K562 (cell line): ENCODE data around the gene LSS. TPM values are rescaled to one million over a fixed set of nuclear protein-coding genes. Genes with fewer than 3 reads are reported as not detected.
A peak's percentile ranks its signal among the peaks of the same experiment; 100 is the strongest.

Experiments
- ADNP ChIP-seq: fragments of 200-800 bp; sonication (Bioruptor generic); IDR thresholded peaks from 2 replicates; pipeline ENCODE4 v1.6.1; 2016; ENCODE audit warnings: missing genetic modification characterization, missing compliant biosample characterization
- FOXO4 ChIP-seq: fragments of 450-650 bp; formaldehyde crosslinking; IDR thresholded peaks from 2 replicates; pipeline ENCODE4 v1.4.0; 2020; ENCODE audit warnings: mild to moderate bottlenecking, moderate library complexity
- JUND ChIP-seq, 2 experiments: IDR thresholded peaks; 2 replicates in 1 of 2; 3 replicates in 1 of 2; pipeline ENCODE4 v1.6.1; 2011; ENCODE audit warnings: borderline replicate concordance in 2 of 2, low read depth in 2 of 2, low read length in 2 of 2, improper control_type of control experiment in 1 of 2, missing biosample characterization in 1 of 2, missing genetic modification characterization in 1 of 2, missing genetic modification reagents in 1 of 2
- MXD1 ChIP-seq: fragments of 250-450 bp; sonication (Bioruptor Pico); IDR thresholded peaks from 2 replicates; pipeline ENCODE4 v1.8.0; 2021; ENCODE audit warnings: borderline replicate concordance, mild to moderate bottlenecking, moderate library complexity; ENCODE audit not compliant: poor library complexity, severe bottlenecking
- RAD21 ChIP-seq, 2 experiments: fragments of 250-450 bp in 1 of 2; fragments of 450-650 bp in 1 of 2; sonication (Bioruptor Pico) in 1 of 2; formaldehyde crosslinking in 1 of 2; IDR thresholded peaks in 1 of 2; conservative IDR thresholded peaks in 1 of 2; 2 replicates each; pipeline versions ENCODE4 v1.4.0 to v1.8.0; 2020 to 2022; ENCODE audit warnings: mild to moderate bottlenecking in 2 of 2, moderate library complexity in 1 of 2
- RAD51 ChIP-seq: fragments of 450-650 bp; IDR thresholded peaks from 2 replicates; pipeline ENCODE4 v1.7.1; 2016; ENCODE audit warnings: low read depth, mild to moderate bottlenecking, borderline replicate concordance
- SMARCA4 ChIP-seq: fragments of 450-650 bp; IDR thresholded peaks from 2 replicates; pipeline ENCODE4 v1.6.1; 2016
- SPI1 ChIP-seq: IDR thresholded peaks from 2 replicates; pipeline ENCODE4 v1.6.1; 2011; ENCODE audit warnings: low read depth, low read length, control low read depth, borderline replicate concordance
- STAT5B ChIP-seq: fragments of 250-450 bp; sonication (Bioruptor Pico); IDR thresholded peaks from 2 replicates; pipeline ENCODE4 v1.8.0; 2021; ENCODE audit warnings: mild to moderate bottlenecking, inconsistent platforms
- THRA ChIP-seq: fragments of 450-650 bp; IDR thresholded peaks from 2 replicates; pipeline ENCODE4 v1.6.1; 2017; ENCODE audit warnings: mild to moderate bottlenecking, moderate library complexity
- ZBTB12 ChIP-seq: fragments of 250-450 bp; sonication (Bioruptor Pico); IDR thresholded peaks from 2 replicates; pipeline ENCODE4 v1.4.0; 2020
- ZKSCAN3 ChIP-seq: fragments of 250-450 bp; sonication (Bioruptor Pico); IDR thresholded peaks from 2 replicates; pipeline ENCODE4 v1.4.0; 2020
- ZMIZ1 ChIP-seq, 2 experiments: fragments of 150-350 bp in 1 of 2; IDR thresholded peaks; 2 replicates each; pipeline ENCODE4 v1.6.1; 2012 to 2016; ENCODE audit warnings: low read depth in 2 of 2, low read length in 2 of 2, mild to moderate bottlenecking in 1 of 2, moderate library complexity in 1 of 2
- ZNF277 ChIP-seq: fragments of 250-450 bp; sonication (Bioruptor Pico); IDR thresholded peaks from 2 replicates; pipeline ENCODE4 v1.8.0; 2022; ENCODE audit warnings: inconsistent platforms, mild to moderate bottlenecking, moderate library complexity, borderline replicate concordance
- ZNF561 ChIP-seq: fragments of 450-650 bp; formaldehyde crosslinking; conservative IDR thresholded peaks from 2 replicates; pipeline ENCODE4 v1.4.0; 2020; ENCODE audit warnings: mild to moderate bottlenecking, moderate library complexity
- ZNF79 ChIP-seq: fragments of 250-450 bp; sonication (Bioruptor Pico); IDR thresholded peaks from 2 replicates; pipeline ENCODE4 v1.4.0; 2020; ENCODE audit warnings: low read depth, mild to moderate bottlenecking, moderate library complexity
- polyA plus RNA-seq, 8 experiments: library from polyadenylated mRNA; depleted of rRNA in 4 of 8; stranded (reverse) in 5 of 8; unstranded in 3 of 8; fragments of >200 nt; fragmentation: Nextera tagmentation in 2 of 8; fragmentation: Illumina TruSeq in 1 of 8; extraction: Ambion mirVana in 2 of 8; extraction: Trizol in 1 of 8; gene quantifications; 2 replicates each; pipeline versions ENCODE4 v1.2.1 to v1.2.3, GENCODE V29; 2011 to 2014; ENCODE audit warnings: inconsistent platforms in 1 of 8, missing spikeins in 1 of 8
- total RNA-seq, 7 experiments: library from RNA; depleted of rRNA in 6 of 7; stranded (reverse); fragments of >200 nt in 6 of 7; fragmentation: Illumina TruSeq in 2 of 7; extraction: Trizol in 2 of 7; gene quantifications; 2 replicates each; pipeline versions ENCODE4 v1.2.1 to v1.2.3, GENCODE V29; 2011 to 2021; ENCODE audit warnings: low replicate concordance in 1 of 7

The LSS gene
- total and polyA plus RNA-seq, 9 of the 15 experiments (the other 6 are each of a cell fraction or from before 2014, with no cell fraction given): 2.2 to 89.5 (median 37.4) TPM

GRCh38 chr21:46153247-46154154 lies 75.1 kb downstream of the LSS start (continued):
- no peak for TF ChIP-seq FOXO4
- TF ChIP-seq ZBTB12: no peak
- TF ChIP-seq JUND (IDR thresholded peaks at IDR 0.05; ENCODE audit: borderline replicate concordance, low read depth, low read length): peak; percentile 57
- no peak; the same call in 2 of the 3 replicates for TF ChIP-seq JUND (tag; IDR thresholded peaks at IDR 0.05; ENCODE audit: borderline replicate concordance, low read depth, low read length)
- TF ChIP-seq RAD51: no peak
- TF ChIP-seq ZNF277 (CRISPR knock-in tag): no peak
- no peak for TF ChIP-seq ADNP (tag)
- peak in 1 of 2 experiments; percentile 57; a peak in 1 of 4 replicates for TF ChIP-seq ZMIZ1 (IDR thresholded peaks at IDR 0.05; ENCODE audit: low read depth in 2 of 2, low read length in 2 of 2)
- no peak for TF ChIP-seq ZNF561
- TF ChIP-seq STAT5B (CRISPR knock-in tag): no peak
- TF ChIP-seq SPI1: no peak
- peak; percentile 81 for TF ChIP-seq SMARCA4
- peak; percentile 71 to 80 for TF ChIP-seq RAD21 (CRISPR knock-in tag; conservative IDR thresholded peaks at IDR 0.05 in 1 of 2, IDR thresholded peaks at IDR 0.05 in 1 of 2)
- TF ChIP-seq MXD1 (CRISPR knock-in tag): no peak
- TF ChIP-seq THRA: no peak
- TF ChIP-seq ZKSCAN3 (CRISPR knock-in tag): no peak
- no peak for TF ChIP-seq ZNF79 (CRISPR knock-in tag)
